Dermis blood vessel endothelial cell (primary cell): ENCODE data around the gene PLEKHA6. TPM values are rescaled to one million over a fixed set of nuclear protein-coding genes. Genes with fewer than 3 reads are reported as not detected.
A peak's percentile ranks its signal among the peaks of the same experiment; 100 is the strongest.

Experiments used
- DNase-seq: peaks from one replicate; pipeline ENCODE4 v3.0.0; 2010
- total RNA-seq: library from RNA; depleted of rRNA; stranded (reverse); fragments of >200 nt; gene quantifications from 2 replicates; pipeline ENCODE4 v1.2.3, GENCODE V29; 2014

The PLEKHA6 gene
- total RNA-seq, 1 donor from 2014 or later, result 0.51 TPM

DNA sequence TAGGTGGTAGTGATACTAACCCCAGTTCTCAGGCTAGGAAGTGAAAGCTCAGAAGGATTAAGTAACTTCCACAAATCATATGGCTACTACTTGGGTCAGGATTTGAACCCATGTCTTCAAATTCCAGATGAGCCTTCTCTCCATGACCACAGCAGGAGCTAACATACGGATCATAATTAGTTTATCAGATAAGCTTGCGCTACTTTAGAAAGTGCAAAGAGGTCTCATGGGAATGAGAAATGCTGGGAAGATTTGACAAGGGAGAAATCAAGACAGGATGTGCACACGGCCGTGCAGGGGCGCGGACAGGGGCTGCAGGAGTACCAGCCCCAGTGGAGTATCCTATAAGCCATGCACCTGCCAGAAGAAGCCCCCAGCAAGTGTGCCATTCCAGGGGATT lies 5.2 kb downstream of the PLEKHA6 start:
- no peak for DNase-seq

DNA sequence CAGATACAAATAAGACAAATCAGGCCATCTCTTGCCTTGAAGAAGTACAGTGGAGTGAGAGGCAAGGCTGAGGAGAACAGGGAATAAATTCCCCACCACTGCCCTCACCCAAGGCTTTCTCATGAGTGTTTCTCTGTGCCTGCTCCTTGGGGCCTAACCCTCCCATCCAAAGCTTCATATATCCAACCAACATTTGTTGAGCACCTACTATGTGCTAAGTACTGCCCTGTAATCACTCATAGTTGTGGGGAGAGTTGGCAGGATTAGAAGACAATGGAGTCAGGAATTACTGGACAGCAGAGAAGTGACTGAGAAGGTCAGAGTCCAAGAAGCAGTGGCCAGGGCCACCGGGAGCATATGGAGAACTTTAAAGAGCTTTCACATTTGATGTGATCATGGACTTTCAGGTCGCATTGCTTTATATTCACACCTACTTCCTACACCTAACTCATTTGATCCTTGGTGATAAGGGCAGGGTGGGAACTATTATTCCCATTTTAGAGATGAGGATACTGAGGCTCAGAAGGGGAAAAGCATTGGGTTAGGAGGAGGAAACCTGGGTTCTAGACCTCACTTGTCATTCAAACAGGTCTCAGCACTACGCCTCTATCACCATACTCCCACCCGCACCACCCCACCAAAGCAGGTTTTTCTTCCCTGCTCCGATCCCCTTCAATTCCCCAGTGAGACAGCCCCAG lies 6.4 kb downstream of the PLEKHA6 start:
- DNase-seq, result no peak

GRCh38 chr1:204350857-204351573 lies 8.7 kb downstream of the PLEKHA6 start:
- DNase-seq, result peak; percentile 46

GRCh38 chr1:204350312-204350711 lies 9.4 kb downstream of the PLEKHA6 start:
- DNase-seq, result no peak

- DNase-seq, result no peak
Measured at GRCh38 chr1:204349602-204350001, 10.1 kb downstream of the PLEKHA6 start.

DNA sequence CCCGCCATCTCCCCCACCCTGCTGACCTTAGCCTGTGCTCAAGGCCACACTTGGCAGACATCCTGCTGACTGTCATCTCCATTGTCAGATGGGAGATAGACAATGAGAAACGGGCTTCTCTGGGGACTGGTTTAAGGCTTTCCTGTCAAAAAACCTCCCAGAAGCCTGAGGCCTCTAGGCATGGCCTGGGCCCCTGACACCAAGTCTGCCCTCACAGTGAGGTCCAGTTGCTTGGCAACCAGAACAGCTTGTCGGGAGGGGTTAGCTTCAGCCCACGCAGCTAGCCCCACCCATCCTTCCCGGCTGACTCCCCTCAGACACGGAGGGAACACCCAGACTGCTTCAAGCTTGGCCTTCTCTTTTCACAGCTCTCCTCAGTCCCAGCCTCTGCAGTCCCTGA lies 11.0 kb downstream of the PLEKHA6 start:
- peak; percentile 45 for DNase-seq

GRCh38 chr1:204348242-204348641 lies 11.5 kb downstream of the PLEKHA6 start:
- DNase-seq, result no peak

GRCh38 chr1:204345941-204346645 lies 13.6 kb downstream of the PLEKHA6 start:
- DNase-seq, result no peak

DNA sequence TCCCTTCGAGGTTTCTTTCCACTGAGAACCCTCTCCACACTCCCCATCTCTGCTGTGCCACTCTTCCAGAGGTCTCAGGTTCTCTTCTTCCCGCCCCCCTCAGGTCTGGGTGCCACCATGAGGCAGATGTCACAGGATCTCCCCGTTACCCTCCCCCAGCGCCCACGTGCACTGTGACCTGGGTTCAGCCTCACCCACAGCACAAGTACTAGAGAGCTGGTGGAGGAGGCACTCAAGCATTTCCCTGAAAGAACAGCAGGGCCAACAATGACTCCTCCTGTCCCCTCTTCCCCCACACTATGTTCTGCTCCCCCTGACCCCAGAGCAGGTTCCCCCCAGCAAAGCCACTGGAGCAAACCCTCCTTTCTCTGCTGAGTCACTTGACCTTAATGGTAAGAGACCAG lies 14.3 kb downstream of the PLEKHA6 start:
- no peak for DNase-seq

DNA sequence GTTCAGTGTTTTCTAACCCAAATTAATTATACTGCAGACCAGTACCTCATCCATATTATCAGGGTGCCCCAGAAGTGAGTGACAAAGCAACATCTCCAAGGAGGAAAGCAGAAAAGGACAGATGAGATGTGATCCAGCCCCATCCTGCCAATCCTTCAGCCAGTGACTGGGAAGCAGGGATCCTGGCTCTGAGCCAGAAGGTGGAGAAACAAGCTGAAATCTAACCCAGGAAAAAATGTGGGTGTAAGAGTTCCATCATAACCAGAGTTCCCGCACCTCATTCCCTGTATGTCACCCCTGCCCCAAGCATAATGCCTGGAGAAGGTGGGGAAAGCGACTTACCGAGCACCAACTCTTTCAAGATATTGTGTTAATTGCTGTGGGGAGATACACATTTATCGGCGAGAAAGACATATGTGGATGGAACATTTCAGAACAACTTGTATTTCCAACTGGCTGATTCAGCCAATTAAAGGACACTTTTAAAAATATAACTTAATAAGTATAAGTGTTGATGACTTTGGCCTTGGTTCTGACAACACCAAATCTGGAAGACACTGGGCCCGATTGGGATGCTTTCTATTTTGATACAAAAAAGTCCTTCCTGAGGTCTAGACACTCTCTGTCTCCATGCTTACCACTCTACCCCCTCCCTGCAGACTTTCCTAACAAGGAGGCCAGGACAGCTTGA lies 14.9 kb downstream of the PLEKHA6 start:
- no peak for DNase-seq

- DNase-seq, result no peak
Measured at GRCh38 chr1:204343802-204344201, 15.9 kb downstream of the PLEKHA6 start.

DNA sequence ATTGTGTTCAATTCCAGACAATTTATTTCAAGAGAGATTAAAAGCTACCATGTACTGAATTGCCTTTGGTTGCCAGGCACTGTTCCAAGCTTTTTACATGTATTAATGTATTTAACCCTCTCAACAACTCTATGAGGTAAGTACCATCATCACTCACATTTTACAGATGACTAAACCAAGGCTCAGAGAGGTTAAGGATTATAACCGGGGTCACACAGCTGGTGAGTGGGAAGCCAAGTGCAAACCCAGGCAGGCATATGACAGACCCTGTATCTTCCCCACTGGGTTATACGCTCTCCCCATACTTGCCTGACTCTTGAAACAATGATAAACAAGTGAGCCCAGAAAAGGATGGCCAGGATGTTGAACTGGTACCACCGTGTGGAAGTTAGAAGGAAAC lies 16.5 kb downstream of the PLEKHA6 start:
- DNase-seq, result no peak

GRCh38 chr1:204342310-204342709 lies 17.4 kb downstream of the PLEKHA6 start:
- no peak for DNase-seq

DNA sequence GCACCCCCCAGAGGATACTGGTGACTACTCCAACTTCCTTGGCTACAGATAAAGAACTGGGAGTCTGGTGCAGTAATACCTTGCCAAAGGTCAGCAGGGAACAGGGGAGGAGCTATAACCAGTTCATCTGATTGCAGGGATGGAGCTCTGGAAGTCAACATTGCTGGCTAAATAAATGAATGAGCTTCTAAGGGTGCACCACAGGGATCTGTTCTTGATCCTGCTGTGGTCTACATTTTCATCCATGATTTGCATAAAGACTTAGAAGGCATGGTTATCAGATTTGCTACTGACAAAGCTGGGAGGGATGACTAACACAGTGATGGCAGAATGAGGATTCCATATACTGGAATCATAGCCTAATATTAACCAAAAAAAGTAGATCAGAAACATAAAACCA lies 18.3 kb downstream of the PLEKHA6 start:
- DNase-seq, result no peak

DNA sequence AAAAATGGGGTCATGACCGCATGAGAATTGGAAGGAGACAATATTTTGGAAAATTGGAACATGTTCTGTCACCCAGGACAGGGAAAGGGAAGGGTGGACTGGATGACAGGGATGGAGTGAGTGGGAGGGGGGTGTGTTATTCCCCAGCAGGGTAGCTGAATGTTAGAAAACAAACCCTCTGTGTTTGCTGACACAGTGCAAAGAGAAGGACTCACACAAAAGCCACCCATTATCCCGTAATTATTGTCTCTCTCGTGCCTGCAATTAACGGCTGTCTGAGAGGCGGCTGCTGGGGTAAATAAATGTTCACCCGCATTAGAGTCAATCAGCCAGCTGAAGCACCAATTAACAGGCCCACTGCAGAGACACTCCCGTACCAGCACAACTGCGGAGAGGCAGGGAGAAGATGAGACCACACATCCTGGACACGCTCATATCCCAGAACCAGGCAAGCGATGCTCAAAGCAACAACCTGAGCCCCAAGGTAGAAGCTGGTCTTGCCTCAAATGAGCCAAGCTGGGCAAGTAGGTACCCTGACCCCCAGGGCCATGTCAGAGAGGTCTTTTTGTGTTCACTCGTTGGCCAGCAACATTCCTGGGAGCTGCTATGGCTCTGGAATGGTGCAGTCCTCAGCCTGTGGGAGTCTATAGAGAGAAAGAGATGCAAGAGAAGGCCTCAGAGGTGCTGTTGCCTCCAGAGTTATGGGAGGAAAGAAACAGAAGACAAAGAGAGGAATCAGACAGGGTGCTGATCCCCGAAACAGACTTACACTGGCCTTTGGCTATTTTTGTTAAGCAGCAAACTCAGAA lies 19.4 kb downstream of the PLEKHA6 start:
- DNase-seq, result no peak

- DNase-seq, result no peak
Measured at GRCh38 chr1:204339541-204339940, 20.2 kb downstream of the PLEKHA6 start.

DNA sequence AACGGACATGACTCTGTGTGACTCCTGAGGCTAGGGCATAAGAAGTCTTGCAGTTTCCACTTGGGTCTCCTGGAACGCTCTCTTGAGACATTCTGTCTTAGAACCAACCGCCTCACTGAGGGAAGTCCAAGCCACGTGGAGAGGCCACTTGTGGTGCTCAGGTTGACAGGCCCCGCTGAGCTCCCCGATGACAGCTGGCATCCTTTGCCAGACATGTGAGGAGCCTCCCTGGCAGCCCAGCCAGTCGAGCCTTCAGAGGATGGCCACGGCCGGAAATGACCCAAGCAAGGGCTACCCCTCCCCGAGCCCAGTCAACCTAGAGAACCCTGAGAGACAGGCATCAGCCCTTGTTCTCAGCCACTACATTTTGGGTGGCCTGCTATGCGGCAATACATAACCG lies 20.7 kb downstream of the PLEKHA6 start:
- no peak for DNase-seq

- no peak for DNase-seq
Measured at GRCh38 chr1:204338360-204338759, 21.4 kb downstream of the PLEKHA6 start.

DNA sequence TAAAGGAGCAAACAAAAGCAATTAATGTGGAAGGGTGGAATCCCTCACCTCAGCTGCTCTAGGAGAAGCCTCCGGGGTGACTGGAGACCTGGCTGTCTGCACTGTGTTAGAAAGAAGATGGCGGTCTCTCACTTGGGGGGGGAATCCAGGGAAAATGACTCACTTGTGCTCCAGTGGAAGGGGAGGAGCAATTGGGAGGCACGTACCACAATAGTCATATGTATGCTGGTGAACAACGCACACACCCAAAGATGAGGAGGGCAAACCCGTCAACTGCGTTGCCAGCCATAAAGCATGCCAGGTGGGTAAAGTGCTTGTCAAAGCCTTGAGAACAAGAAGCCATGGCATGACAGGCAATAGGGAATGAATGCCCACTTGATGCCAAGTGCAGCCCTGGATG lies 22.1 kb downstream of the PLEKHA6 start:
- no peak for DNase-seq

- no peak for DNase-seq
Measured at GRCh38 chr1:204337036-204337429, 22.7 kb downstream of the PLEKHA6 start.

DNA sequence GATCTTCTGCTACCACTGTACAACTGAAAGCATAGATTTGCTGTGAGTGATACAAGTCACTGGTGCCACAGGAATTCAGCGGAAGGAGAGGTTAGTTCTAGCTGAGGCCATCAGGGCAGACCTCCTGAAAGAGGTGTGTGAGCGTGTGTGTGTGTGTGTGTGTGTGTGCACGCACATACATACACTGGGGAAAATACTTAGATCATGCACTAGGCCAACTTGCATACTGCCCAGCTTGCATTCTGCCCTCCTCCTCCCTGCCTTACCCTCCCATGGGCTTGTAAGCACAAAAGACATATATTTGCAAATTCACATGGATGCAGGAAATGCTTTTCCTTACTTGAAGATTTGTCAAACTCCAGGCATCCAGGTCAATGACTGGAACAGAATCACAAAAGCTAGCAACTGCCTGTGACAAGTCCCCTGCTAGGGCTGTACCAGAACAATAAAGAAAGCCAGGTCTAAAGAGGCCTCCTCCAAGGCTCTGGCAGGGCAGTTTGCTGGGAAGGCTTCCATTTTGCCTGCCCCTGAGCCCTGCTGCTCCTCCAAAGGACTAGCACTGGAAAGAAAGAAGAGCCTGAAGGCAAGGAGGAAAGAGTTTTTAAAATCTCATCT lies 23.2 kb downstream of the PLEKHA6 start:
- no peak for DNase-seq

DNA sequence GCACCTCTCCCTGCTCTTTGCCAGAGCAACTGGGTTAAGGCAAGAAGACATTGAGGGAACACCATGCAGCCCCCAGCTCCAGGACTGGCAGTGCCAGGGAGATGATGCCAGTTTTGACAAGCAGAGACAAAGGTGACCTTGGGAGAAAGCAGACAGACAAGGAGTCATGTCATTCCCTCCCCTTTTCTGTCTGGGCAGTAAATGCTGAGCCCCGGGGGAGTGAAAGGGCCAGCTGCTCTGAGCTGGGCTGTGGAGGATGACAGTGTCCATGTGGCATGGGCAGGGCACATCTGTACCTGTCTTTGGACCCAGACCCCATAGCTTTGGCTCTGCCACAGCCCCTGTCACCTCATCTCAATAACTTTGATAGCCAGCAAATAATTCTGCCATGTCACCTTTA lies 24.2 kb downstream of the PLEKHA6 start:
- no peak for DNase-seq
